LNCAP (cell line): Measurements from ENCODE around the gene TMEM213.

ENCODE experiments used
- CTCF ChIP-seq: fragments of 450-650 bp; IDR thresholded peaks from 2 replicates; pipeline ENCODE4 v1.5.1; 2017; ENCODE audit warnings: mild to moderate bottlenecking

Gene TMEM213

GRCh38 chr7:138878856-138879255 lies 81.1 kb downstream of the TMEM213 start:
- TF ChIP-seq CTCF = no peak

GRCh38 chr7:138879356-138879755 lies 81.6 kb downstream of the TMEM213 start:
- no peak for TF ChIP-seq CTCF

- no peak for TF ChIP-seq CTCF
These were observed 83.2 kb downstream of the TMEM213 start for GRCh38 chr7:138880881-138881578.

GRCh38 chr7:138881579-138882188 lies 83.9 kb downstream of the TMEM213 start:
- no peak for TF ChIP-seq CTCF

GRCh38 chr7:138882249-138882648 lies 84.5 kb downstream of the TMEM213 start:
- no peak for TF ChIP-seq CTCF

GRCh38 chr7:138885383-138886147 lies 87.8 kb downstream of the TMEM213 start:
- TF ChIP-seq CTCF = no peak

- TF ChIP-seq CTCF = peak; percentile 64
These were observed 88.7 kb downstream of the TMEM213 start for GRCh38 chr7:138886501-138886917.
